Liver (tissue), 3 donors: ENCODE results near the gene UQCRC2.

ENCODE experiments used
- ATF3 ChIP-seq: IDR thresholded peaks from 2 replicates; pipeline ENCODE4 v1.6.1; 2016; ENCODE audit warnings: antibody characterized with exemption
- CTCF ChIP-seq: fragments of 150-350 bp; IDR thresholded peaks from 2 replicates; pipeline ENCODE4 v1.5.1; 2017; ENCODE audit warnings: improper control_type of control experiment, low read depth, low read length; ENCODE audit not compliant: missing input control
- JUND ChIP-seq, 2 donors: IDR thresholded peaks; 2 replicates each; pipeline ENCODE4 v1.6.1; 2016; ENCODE audit warnings: antibody characterized with exemption in 2 of 2
- MAX ChIP-seq: IDR thresholded peaks from 2 replicates; pipeline ENCODE4 v1.6.1; 2016; ENCODE audit warnings: antibody characterized with exemption
- RAD21 ChIP-seq, 2 donors: IDR thresholded peaks; 2 replicates each; pipeline ENCODE4 v1.6.1; 2016; ENCODE audit warnings: antibody characterized with exemption in 2 of 2, mild to moderate bottlenecking in 2 of 2
- SP1 ChIP-seq: IDR thresholded peaks from 2 replicates; pipeline ENCODE4 v1.6.1; 2018; ENCODE audit warnings: antibody characterized with exemption, mild to moderate bottlenecking
- TAF1 ChIP-seq: conservative IDR thresholded peaks from 2 replicates; pipeline ENCODE4 v1.6.1; 2016; ENCODE audit warnings: antibody characterized with exemption, mild to moderate bottlenecking
- ZBTB33 ChIP-seq: IDR thresholded peaks from 2 replicates; pipeline ENCODE4 v1.6.1; 2016; ENCODE audit warnings: antibody characterized with exemption
- donor health status: healthy.
- donor health status: healthy.

GRCh38 chr16:22012241-22012640 is 59.1 kb downstream of the UQCRC2 start:
- TF ChIP-seq CTCF (no peak), ZBTB33 (no peak), JUND (IDR thresholded peaks at IDR 0.05) (no peak), SP1 (no peak), ATF3 (no peak), RAD21 (IDR thresholded peaks at IDR 0.05) (no peak), TAF1 (no peak), MAX (no peak)
